HG02763 (cell line): Measurements from ENCODE around the gene UGT2A3.

Experiments used
- ATAC-seq: cut with Tn5 transposase; IDR thresholded peaks from one replicate; pipeline ENCODE4 v1.9.1; 2021; ENCODE audit warnings: mild to moderate bottlenecking, moderate library complexity; ENCODE audit not compliant: unreplicated experiment

UGT2A3 gene

DNA sequence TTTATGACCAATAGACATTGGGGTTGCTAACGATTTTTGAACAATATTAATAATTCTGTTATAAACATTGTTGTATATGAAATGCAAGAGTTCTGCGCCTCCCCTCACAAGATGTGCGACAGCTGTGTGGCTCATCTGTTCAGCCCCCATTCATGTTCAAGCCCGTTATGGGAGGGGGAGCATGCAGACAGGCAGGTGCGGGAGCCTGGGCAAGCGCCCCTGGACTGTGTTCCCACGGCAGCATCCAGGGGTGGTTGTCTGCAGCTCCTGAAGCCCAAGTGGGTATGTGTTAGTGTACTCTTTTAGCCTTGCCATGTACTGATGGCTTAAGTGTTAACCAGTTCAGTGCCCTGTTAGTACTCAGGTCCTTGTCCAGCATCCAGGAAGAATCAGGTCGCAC, 34.6 kb downstream of the UGT2A3 start:
- ATAC-seq = no peak

GRCh38 chr4:68912807-68913206, 38.8 kb downstream of the UGT2A3 start:
- ATAC-seq = no peak

DNA sequence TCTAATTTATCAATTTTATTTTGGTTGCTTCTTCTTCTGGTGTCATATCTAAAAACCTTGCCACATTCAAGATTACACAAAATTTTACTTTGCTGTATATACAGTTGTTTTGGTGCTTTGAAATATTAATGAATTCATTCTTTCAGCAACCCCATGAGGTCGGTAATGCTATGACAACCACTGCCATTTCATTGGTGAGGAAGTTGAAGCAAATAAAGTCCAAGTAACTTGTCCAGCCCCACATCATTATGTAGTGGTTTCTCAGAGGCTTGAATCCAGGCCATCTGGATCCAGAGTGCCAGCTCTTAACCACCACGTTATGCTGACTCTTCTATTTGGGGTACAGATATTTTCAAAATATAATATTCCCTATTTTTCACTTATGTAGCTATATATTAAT, 42.2 kb downstream of the UGT2A3 start:
- ATAC-seq = no peak

DNA sequence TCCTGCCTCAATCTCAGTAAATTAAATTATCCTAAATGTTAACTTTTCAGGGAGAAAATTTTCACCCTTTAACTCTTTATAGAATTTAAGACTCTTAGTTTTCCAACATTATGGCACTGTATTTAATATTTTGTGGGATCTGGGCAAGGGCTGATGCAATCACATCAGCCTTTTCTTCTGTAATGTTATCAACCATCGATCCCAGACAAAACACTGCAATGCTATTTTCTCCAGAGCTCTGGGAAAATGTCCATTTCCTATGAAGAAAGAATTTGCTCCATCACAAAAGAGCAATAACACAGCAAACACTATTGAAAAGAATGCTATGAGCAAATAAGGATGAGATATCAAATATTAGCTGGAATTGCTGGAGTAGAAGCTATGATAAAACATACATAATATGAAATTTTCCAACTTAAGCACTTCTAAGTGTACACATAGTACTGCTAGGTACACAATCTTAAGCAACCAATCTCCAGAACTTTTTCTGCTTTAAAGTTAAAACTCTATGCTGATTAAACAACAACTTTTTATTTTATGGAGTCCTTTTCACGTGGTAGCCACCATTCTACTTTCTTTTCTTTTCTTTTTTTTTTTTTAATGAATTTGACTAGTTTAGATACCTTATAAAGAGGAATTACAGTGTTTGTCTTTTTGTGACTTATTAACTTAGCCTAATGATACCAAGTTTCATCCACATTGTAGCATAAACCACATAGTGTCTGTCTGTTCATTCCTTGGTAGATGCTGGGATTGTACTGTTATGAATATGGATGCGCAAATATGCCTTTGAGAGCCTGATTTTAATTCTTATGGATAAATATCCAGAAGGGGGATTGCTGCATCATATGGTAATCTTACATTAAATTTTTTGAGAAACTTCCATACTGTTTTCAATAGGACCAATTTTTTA, 43.6 kb downstream of the UGT2A3 start:
- no peak for ATAC-seq

DNA sequence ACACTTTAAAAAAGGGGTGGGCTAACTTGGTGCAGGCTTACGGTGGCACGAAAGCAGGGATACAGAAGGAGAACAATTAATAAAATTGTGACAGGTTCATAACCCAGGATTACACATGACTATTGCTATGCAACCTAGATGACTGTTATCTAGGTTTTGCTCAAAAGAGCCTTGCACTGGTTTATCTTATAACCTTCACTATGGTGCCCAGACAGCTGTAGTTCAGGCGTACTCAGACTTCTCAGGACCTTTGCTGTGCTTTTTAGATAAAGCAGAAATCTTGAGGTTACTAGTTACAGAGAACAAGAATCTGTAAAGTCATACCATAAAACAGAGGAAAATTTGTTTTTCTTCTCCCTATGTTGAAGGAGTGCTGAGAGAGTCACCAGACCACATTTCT, 44.4 kb downstream of the UGT2A3 start:
- ATAC-seq = no peak

DNA sequence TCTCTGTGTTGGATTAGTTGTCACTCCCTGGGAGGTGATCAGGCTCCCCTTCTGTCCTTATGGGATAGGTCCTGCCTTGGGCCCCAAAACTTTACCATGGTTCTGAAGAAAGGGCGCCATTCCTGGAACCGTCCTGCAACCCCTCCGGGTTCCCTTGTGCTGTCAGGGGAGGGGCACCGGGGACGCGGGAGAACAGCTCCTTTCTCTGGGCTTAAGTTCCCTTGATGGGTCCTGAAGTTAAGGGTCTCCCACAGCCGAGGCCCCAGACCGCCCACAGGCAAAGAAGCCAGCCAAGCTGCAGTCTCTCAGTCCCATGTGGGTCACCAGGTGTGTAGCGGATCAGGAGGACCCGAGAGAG, 44.8 kb downstream of the UGT2A3 start:
- ATAC-seq = no peak

- no peak for ATAC-seq
These were observed 45.4 kb downstream of the UGT2A3 start for GRCh38 chr4:68905939-68906779.

GRCh38 chr4:68905598-68905938, 46.0 kb downstream of the UGT2A3 start:
- ATAC-seq = no peak

DNA sequence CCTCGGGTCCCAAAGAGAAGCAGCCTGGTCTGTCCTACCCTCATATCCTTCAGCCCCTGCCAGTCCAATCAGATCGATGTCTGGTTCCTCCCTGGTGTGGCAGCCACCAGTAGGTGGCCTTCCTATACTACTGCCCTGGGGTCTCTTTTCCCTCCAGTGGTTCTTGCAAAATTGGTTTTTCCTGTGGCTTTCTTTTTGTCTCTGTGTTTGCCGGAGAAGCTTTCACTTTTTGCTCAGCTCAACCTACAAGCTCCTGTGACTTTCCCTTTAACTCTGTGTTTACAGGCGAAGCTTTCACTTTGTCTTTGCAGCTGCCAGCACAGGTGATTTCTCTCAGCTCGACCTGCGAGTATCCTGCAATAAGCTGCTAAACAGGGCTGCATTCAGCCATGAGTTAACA, 46.8 kb downstream of the UGT2A3 start:
- peak; percentile 47 for ATAC-seq

DNA sequence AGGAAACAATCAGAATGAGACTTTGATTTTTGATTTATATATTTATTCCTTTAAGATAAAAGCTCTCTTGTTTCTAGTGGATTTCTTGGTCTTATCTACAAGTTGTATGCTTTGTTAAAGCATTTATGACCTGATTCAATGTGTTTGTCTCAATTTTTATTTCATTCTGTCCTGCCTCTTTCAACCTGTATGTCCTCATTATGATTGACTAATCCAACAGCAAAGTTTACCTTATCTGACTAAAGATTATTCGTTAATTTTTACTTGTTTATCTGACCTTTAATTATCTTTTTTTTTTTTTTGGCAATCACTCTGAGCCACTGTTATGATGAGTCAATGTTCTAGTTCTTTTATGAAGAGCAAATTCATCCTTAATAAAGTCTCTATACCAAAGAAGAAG, 54.9 kb downstream of the UGT2A3 start:
- ATAC-seq = no peak

DNA sequence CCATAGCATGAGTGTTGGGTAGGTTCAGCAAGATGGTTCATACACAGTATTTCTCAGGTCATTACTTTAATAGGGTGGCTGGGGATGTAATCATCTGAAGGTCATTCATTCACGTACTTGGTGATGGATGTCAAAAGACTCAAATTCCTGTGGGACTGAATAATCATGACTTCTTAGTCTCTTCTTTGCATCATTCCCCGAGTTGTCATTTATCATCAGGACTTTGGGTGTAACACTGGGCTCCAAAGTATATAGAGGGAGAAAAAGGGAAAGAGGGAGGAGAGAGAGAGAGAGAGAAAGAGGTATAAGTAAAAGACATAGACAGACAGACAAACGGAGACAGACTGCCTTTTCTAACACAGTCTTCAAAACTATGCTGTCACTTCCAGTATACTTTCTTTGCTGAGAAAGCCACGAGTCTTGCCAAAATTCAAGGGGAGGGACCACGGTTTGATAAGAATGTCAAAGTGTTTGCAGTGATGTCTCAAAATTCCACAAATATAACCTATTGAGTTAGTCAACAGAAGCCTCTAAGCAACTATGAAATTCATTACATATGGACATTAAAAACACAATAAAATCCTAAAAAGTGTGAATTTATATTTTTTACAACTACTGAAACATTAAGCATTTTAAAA, 55.9 kb downstream of the UGT2A3 start:
- ATAC-seq = no peak

- ATAC-seq = no peak
These were observed 58.7 kb downstream of the UGT2A3 start for GRCh38 chr4:68892861-68893260.

DNA sequence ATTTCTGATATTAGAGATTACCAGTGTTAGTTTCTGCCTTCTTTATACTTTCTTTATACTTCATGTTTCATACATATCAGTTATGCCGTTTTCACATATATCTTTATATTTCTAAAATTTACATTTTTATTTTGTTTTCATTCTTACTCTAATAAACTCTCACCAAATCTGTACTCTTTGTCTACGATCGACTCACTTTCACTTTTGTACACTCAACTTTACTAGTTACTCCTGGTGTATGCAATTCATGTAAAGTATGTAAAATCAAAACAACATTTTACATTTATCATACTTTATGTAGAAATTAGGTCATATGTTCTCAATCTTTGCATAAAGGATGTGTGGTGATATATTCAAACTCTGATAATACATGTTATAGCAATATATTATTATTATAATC, 59.9 kb downstream of the UGT2A3 start:
- ATAC-seq = no peak

GRCh38 chr4:68885545-68885944, 66.1 kb downstream of the UGT2A3 start:
- ATAC-seq = no peak

GRCh38 chr4:68883870-68884269, 67.7 kb downstream of the UGT2A3 start:
- no peak for ATAC-seq
